ENCODE results near the gene LRP8. TPM values are rescaled to one million over a fixed set of nuclear protein-coding genes. Genes with fewer than 3 reads are reported as not detected.

LRP8 gene
- total RNA-seq, 1 experiment from 2014 or later, result 69.5 TPM

- TF ChIP-seq PRDM15 (CRISPR knock-in tag; IDR thresholded peaks at IDR 0.05) (no peak), JAZF1 (CRISPR knock-in tag; IDR thresholded peaks at IDR 0.05) (no peak)
Measured at GRCh38 chr1:53332186-53332564, 4.3 kb upstream of the LRP8 start (continued).

DNA sequence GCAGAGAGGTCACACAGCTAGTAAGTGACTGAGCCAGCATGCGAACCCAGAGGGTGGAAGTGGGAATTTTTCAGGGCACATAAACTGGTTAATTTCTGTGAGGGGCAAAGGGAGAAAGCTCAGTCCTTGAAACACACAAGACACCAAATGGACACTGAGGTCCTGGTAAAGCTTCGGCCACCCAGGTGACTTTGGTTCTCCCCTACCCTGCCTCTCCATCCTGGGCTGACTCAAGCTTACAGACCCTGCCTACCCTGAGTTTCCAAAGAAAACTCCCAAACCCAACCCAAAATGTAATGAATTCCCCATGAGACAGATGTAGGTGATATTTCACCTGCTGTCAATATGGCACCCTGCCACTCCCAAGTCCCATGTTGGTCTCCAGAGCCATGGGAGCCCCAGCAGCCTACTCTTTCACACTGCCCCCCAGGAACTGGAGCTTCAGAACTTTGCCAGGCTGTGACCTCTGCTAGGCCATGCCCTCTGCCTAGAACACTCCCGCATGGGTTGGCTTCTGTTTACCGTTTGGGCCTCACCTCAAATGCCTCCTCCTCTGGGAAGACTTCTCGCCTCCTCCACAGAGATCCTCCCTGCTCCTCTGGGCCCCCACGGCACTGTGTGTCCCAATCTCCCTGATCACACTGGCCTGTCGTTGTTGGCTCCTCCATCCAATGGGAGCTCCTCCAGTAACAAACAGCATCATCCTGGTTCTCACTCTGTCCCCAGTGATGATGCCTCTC is 3.7 kb upstream of the LRP8 start:
- Mint-ChIP-seq H3K4me1 (peaks cover 4% of the 10 kb centered on the region), H3K36me3 (no peaks in the 10 kb centered on the region), H3K27me3 (ENCODE audit: low read depth) (peaks cover 3% of the 10 kb centered on the region; the same call in 1 of the 2 replicates), H3K9me3 (no peaks in the 10 kb centered on the region), H3K4me3 (no peak overlapping the region), H3K27ac (no peak overlapping the region)
- POLR2A ChIA-PET, result no interaction called here
- ATAC-seq (no peak), DNase-seq (ENCODE audit: low spot score) (no peak)
- TF ChIP-seq CREM (CRISPR knock-in tag; IDR thresholded peaks at IDR 0.05) (no peak), ZNF423 (CRISPR knock-in tag; IDR thresholded peaks at IDR 0.05) (no peak), IRF1 (CRISPR knock-in tag; IDR thresholded peaks at IDR 0.05) (no peak), MAX (CRISPR knock-in tag; IDR thresholded peaks at IDR 0.05) (no peak), NFE2L1 (CRISPR knock-in tag; IDR thresholded peaks at IDR 0.05) (no peak)
- TF ChIP-seq, protein P1, sequence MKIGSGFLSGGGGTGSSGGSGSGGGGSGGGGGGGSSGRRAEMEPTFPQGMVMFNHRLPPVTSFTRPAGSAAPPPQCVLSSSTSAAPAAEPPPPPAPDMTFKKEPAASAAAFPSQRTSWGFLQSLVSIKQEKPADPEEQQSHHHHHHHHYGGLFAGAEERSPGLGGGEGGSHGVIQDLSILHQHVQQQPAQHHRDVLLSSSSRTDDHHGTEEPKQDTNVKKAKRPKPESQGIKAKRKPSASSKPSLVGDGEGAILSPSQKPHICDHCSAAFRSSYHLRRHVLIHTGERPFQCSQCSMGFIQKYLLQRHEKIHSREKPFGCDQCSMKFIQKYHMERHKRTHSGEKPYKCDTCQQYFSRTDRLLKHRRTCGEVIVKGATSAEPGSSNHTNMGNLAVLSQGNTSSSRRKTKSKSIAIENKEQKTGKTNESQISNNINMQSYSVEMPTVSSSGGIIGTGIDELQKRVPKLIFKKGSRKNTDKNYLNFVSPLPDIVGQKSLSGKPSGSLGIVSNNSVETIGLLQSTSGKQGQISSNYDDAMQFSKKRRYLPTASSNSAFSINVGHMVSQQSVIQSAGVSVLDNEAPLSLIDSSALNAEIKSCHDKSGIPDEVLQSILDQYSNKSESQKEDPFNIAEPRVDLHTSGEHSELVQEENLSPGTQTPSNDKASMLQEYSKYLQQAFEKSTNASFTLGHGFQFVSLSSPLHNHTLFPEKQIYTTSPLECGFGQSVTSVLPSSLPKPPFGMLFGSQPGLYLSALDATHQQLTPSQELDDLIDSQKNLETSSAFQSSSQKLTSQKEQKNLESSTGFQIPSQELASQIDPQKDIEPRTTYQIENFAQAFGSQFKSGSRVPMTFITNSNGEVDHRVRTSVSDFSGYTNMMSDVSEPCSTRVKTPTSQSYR (CRISPR knock-in tag; IDR thresholded peaks at IDR 0.05), result no peak
- CTCF ChIA-PET, result interaction anchor here (0.7 kb wide), 1 partner anchor 14 kb away, joined by 3 read pairs; no protein-coding TSS in a partner anchor

DNA sequence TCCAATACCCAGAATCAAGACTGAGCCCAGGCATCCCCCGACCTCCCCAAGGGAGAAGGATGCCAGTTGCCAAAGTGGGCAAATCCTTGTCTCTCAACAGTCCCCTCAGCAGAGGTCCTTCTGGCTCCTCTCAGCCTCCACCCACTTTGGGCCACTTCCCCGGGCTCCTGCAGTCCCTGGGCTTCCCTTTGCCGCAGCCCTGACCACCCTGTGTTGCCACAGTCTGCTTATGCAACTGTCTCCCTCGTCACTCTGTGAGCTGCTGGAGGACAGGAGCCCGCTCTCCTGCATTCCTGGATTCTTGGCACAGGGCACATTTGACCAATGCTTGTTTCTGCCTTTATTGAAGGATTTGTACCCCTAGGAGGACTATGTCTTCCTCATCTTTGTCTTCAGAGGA is 2.9 kb upstream of the LRP8 start:
- H3K4me3 Mint-ChIP-seq, result no peak overlapping the region
- peaks cover 6% of the 10 kb centered on the region for H3K4me1 Mint-ChIP-seq
- POLR2A ChIA-PET, result no interaction called here
- H3K9me3 Mint-ChIP-seq, result no peaks in the 10 kb centered on the region
- no peak for ATAC-seq
- peaks cover 2% of the 10 kb centered on the region; the same call in 1 of the 2 replicates for H3K36me3 Mint-ChIP-seq
- TF ChIP-seq, protein P2, sequence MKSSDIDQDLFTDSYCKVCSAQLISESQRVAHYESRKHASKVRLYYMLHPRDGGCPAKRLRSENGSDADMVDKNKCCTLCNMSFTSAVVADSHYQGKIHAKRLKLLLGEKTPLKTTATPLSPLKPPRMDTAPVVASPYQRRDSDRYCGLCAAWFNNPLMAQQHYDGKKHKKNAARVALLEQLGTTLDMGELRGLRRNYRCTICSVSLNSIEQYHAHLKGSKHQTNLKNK (CRISPR knock-in tag; IDR thresholded peaks at IDR 0.05), result no peak
- CTCF ChIA-PET, result no interaction called here
- peak; percentile 8 for DNase-seq (ENCODE audit: low spot score)
- no peak overlapping the region for H3K27ac Mint-ChIP-seq
- H3K27me3 Mint-ChIP-seq (ENCODE audit: low read depth), result peaks cover 3% of the 10 kb centered on the region; the same call in 1 of the 2 replicates
